HepG2 (cell line): ENCODE data around the gene POFUT1. TPM values are rescaled to one million over a fixed set of nuclear protein-coding genes. Genes with fewer than 3 reads are reported as not detected.

ENCODE experiments used
- ATAC-seq: fragments of 200-7000 bp; cut with Tn5 transposase; 3 replicates; pipeline ENCODE4 v1.9.1; 2020; ENCODE audit warnings: mild to moderate bottlenecking, moderate library complexity
- BruUV-seq: library from RNA; stranded (reverse); fragments of 400-500 nt; replicated peaks from 2 replicates; lab custom pipeline; 2021; lab: Mats Ljungman, UMichigan
- CTCF ChIA-PET: fragments of 300-600 bp; formaldehyde crosslinking; extraction: SDS; loops from one replicate; lab custom pipeline; 2021; ENCODE audit warnings: low total read pairs, inconsistent platforms, low intra/inter-chr PET ratio; lab: Yijun Ruan, JAX
- POLR2A ChIA-PET: fragments of 350-600 bp; sonication (Branson Sonifier 250); formaldehyde crosslinking; loops from one replicate; lab custom pipeline; 2020; ENCODE audit warnings: antibody characterized with exemption, inconsistent platforms; lab: Yijun Ruan, JAX
- DNase-seq: peaks from one replicate; pipeline ENCODE4 v3.0.0-alpha.2; 2015; ENCODE audit warnings: low spot score
- FAIRE-seq: peaks from 3 replicates; lab custom pipeline; 2011; peaks lifted over from hg19 to GRCh38; lab: Jason Lieb, UNC
- H2AFZ ChIP-seq: one replicate; pipeline ENCODE4 v1.6.1; 2011; ENCODE audit warnings: low read length, inconsistent platforms
- H3K27ac ChIP-seq: fragments of 300-600 bp; 3 replicates; pipeline ENCODE4 v1.8.0; 2011; ENCODE audit warnings: mixed run types, mild to moderate bottlenecking, mixed read lengths, low read length, inconsistent platforms; ENCODE audit not compliant: insufficient read depth; ENCODE audit errors: extremely low read length
- H3K27me3 ChIP-seq, 2 experiments: fragments of 200-600 bp in 1 of 2; 2 replicates in 1 of 2; 3 replicates in 1 of 2; pipeline versions ENCODE4 v1.6.0 to v1.8.0; 2011; ENCODE audit warnings: low read length in 2 of 2, mild to moderate bottlenecking in 2 of 2, moderate library complexity in 2 of 2, inconsistent platforms in 1 of 2; ENCODE audit not compliant: insufficient read depth in 2 of 2, control insufficient read depth in 1 of 2
- H3K36me3 ChIP-seq, 2 experiments: fragments of 200-600 bp in 1 of 2; replicated peaks in 1 of 2; 2 replicates in 1 of 2; 3 replicates in 1 of 2; pipeline versions ENCODE4 v1.5.1 to v1.8.0; 2011; ENCODE audit warnings: low read length in 2 of 2, inconsistent platforms in 1 of 2; ENCODE audit not compliant: insufficient read depth in 2 of 2, control insufficient read depth in 1 of 2
- H3K4me1 ChIP-seq: 2 replicates; pipeline ENCODE4 v1.5.1; 2012; ENCODE audit warnings: low read length, inconsistent platforms; ENCODE audit not compliant: insufficient read depth
- H3K4me2 ChIP-seq: 2 replicates; pipeline ENCODE4 v1.6.0; 2011; ENCODE audit warnings: low read depth, low read length, inconsistent platforms
- H3K4me3 ChIP-seq, 3 experiments: fragments of 200-600 bp in 1 of 3; sonication (generic), shearing (Covaris generic) in 1 of 3; replicated peaks in 1 of 3; 2 replicates each; pipeline ENCODE4 v1.5.1; 2011 to 2016; ENCODE audit warnings: low read length in 3 of 3, inconsistent platforms in 2 of 3, low read depth in 2 of 3, mild to moderate bottlenecking in 2 of 3, control low read depth in 1 of 3, mixed read lengths in 1 of 3; ENCODE audit not compliant: insufficient read depth in 1 of 3
- H3K79me2 ChIP-seq: one replicate; pipeline ENCODE4 v1.6.1; 2011; ENCODE audit warnings: low read length, inconsistent platforms; ENCODE audit not compliant: insufficient read depth
- H3K9ac ChIP-seq: 2 replicates; pipeline ENCODE4 v1.6.0; 2011; ENCODE audit warnings: mild to moderate bottlenecking, low read depth, low read length, inconsistent platforms; ENCODE audit not compliant: insufficient read depth
- H3K9me3 ChIP-seq: 2 replicates; pipeline ENCODE4 v1.5.1; 2012; ENCODE audit warnings: mild to moderate bottlenecking, low read length
- H4K20me1 ChIP-seq: 2 replicates; pipeline ENCODE4 v1.6.0; 2011; ENCODE audit warnings: inconsistent platforms, mild to moderate bottlenecking, low read length, moderate library complexity; ENCODE audit not compliant: insufficient read depth
- AGO1 ChIP-seq: fragments of 200-400 bp; formaldehyde crosslinking; IDR thresholded peaks from 2 replicates; pipeline ENCODE4 v1.6.1; 2017; ENCODE audit warnings: mild to moderate bottlenecking, low read depth, low read length, moderate library complexity; ENCODE audit not compliant: poor library complexity, severe bottlenecking
- BCLAF1 ChIP-seq: fragments of 450-650 bp; IDR thresholded peaks from 2 replicates; pipeline ENCODE4 v1.6.1; 2017; ENCODE audit warnings: mild to moderate bottlenecking
- EZH2 ChIP-seq: conservative IDR thresholded peaks from 2 replicates; pipeline ENCODE4 v1.6.1; 2012; ENCODE audit warnings: mild to moderate bottlenecking, low read depth, low read length, moderate library complexity
- MAF1 ChIP-seq: sonication (generic); formaldehyde crosslinking; IDR thresholded peaks from 2 replicates; pipeline ENCODE4 v1.5.0; 2020; ENCODE audit warnings: missing genetic modification reagents, borderline replicate concordance
- MATR3 ChIP-seq: sonication (generic); formaldehyde crosslinking; IDR thresholded peaks from 2 replicates; pipeline ENCODE4 v1.4.0; 2020; ENCODE audit warnings: missing genetic modification reagents
- RERE ChIP-seq: IDR thresholded peaks from 2 replicates; pipeline ENCODE4 v1.6.1; 2016; ENCODE audit warnings: low read depth, missing genetic modification reagents, missing compliant biosample characterization
- SATB2 ChIP-seq: sonication (generic); formaldehyde crosslinking; IDR thresholded peaks from 2 replicates; pipeline ENCODE4 v1.5.0; 2020; ENCODE audit warnings: missing genetic modification reagents
- SIN3A ChIP-seq: IDR thresholded peaks from 2 replicates; pipeline ENCODE4 v1.6.1; 2011; ENCODE audit warnings: low read depth, mild to moderate bottlenecking, control low read depth, low read length, borderline replicate concordance
- SRSF9 ChIP-seq: fragments of 200-400 bp; formaldehyde crosslinking; IDR thresholded peaks from 2 replicates; pipeline ENCODE4 v1.6.1; 2018; ENCODE audit warnings: borderline replicate concordance, mild to moderate bottlenecking, low read depth, low read length; ENCODE audit not compliant: insufficient read depth, poor library complexity, severe bottlenecking
- YEATS4 ChIP-seq: sonication (generic); formaldehyde crosslinking; IDR thresholded peaks from 2 replicates; pipeline ENCODE4 v1.4.0; 2020; ENCODE audit warnings: missing genetic modification reagents, borderline replicate concordance
- ZNF251 ChIP-seq: sonication (generic); formaldehyde crosslinking; IDR thresholded peaks from 2 replicates; pipeline ENCODE4 v1.9.0; 2021; ENCODE audit warnings: mild to moderate bottlenecking, missing genetic modification reagents
- ZNF3 ChIP-seq: IDR thresholded peaks from 2 replicates; pipeline ENCODE4 v1.7.0; 2017; ENCODE audit warnings: inconsistent platforms
- whole genome bisulfite sequencing: methylation state at CpG from one replicate; pipeline ENCODE4 v1.1.6; 2017; ENCODE audit warnings: low lambda C conversion rate; 5-methylcytosine and 5-hydroxymethylcytosine counted together
- in situ Hi-C: cut with HindIII; loops from 2 replicates; pipeline ENCODE4 v1.10.0; 2017; ENCODE audit warnings: low pct_unique_long_range_greater_than_20kb; ENCODE audit not compliant: extremely low pct_ligation_motif_present
- intact Hi-C: fragments of 100-400 bp; cut with micrococcal nuclease; formaldehyde crosslinking; loops from one replicate; pipeline ENCODE4 v1.10.0; 2022; ENCODE audit not compliant: unreplicated experiment
- polyA plus RNA-seq, 8 experiments: library from polyadenylated mRNA; depleted of rRNA in 3 of 8; stranded (reverse) in 7 of 8; unstranded in 1 of 8; fragments of >200 nt; fragmentation: Illumina TruSeq in 4 of 8; extraction: Trizol in 4 of 8; gene quantifications; 2 replicates each; pipeline versions ENCODE4 v1.2.1 to v1.2.3, GENCODE V29; 2011 to 2016; ENCODE audit warnings: low read depth in 4 of 8, missing spikeins in 1 of 8, mixed read lengths in 1 of 8; ENCODE audit not compliant: insufficient read depth in 1 of 8
- total RNA-seq, 5 experiments: library from RNA; depleted of rRNA; stranded (reverse); fragments of >200 nt; fragmentation: Illumina TruSeq; extraction: Trizol; gene quantifications; 2 replicates each; pipeline ENCODE4 v1.2.3, GENCODE V29; 2016; ENCODE audit warnings: low read depth in 1 of 5

The POFUT1 gene
- total and polyA plus RNA-seq, 2 of the 13 experiments (the other 11 are each of a cell fraction or from before 2014, with no cell fraction given): 35.5 to 58.3 TPM

GRCh38 chr20:32249030-32249738 is 41.5 kb downstream of the POFUT1 start (continued):
- TF ChIP-seq RERE (no peak), SATB2 (CRISPR knock-in tag) (no peak), SRSF9 (no peak)

- no TSS peak for BruUV-seq
- no peaks in the 10 kb centered on the region for H4K20me1 ChIP-seq
- H2AFZ ChIP-seq: no peak overlapping the region
- H3K36me3 ChIP-seq: no peaks in the 10 kb centered on the region
- no peaks in the 10 kb centered on the region for H3K9me3 ChIP-seq
- no peak for DNase-seq
- no peak for FAIRE-seq
- no peaks in the 10 kb centered on the region for H3K79me2 ChIP-seq
- no peak overlapping the region for H3K9ac ChIP-seq
- H3K4me3 ChIP-seq: no peak overlapping the region
- no peak overlapping the region for H3K4me2 ChIP-seq
- intact Hi-C loops: no loop called here
- peak; percentile 59 for ATAC-seq
- in situ Hi-C loops: no loop called here
- H3K27me3 ChIP-seq: no peaks in the 10 kb centered on the region
- POLR2A ChIA-PET: interaction anchor here (0.7 to 0.8 kb wide), 2 partner anchors 28 to 60 kb away, joined by 3 read pairs; no protein-coding TSS in a partner anchor
- no peak overlapping the region for H3K27ac ChIP-seq
- peaks cover 46% of the 10 kb centered on the region for H3K4me1 ChIP-seq
- 10% methylated on average over 3 of the region's 3 CpGs for WGBS
- CTCF ChIA-PET: no interaction called here
- no peak for TF ChIP-seq SIN3A
- TF ChIP-seq ZNF251 (CRISPR knock-in tag): no peak
- TF ChIP-seq ZNF3 (CRISPR knock-in tag): no peak
- TF ChIP-seq EZH2: no peak
- TF ChIP-seq MATR3 (CRISPR knock-in tag): no peak
- TF ChIP-seq YEATS4 (CRISPR knock-in tag): no peak
- TF ChIP-seq AGO1: no peak
- TF ChIP-seq BCLAF1: no peak
- TF ChIP-seq MAF1: no peak
Measured at GRCh38 chr20:32251470-32251869, 43.8 kb downstream of the POFUT1 start.
